Measurements from ENCODE around the gene CFAP65.

Gene CFAP65

GRCh38 chr2:219001100-219001576, 40.2 kb downstream of the CFAP65 start:
- no peak overlapping the region for H3K4me3 ChIP-seq (ENCODE audit: low read length)
- no peak for TF ChIP-seq CTCF (conservative IDR thresholded peaks at IDR 0.05; ENCODE audit: low read length)
- DNase-seq (ENCODE audit: low read depth): no peak

- TF ChIP-seq CTCF (conservative IDR thresholded peaks at IDR 0.05; ENCODE audit: low read length): no peak
- H3K4me3 ChIP-seq (ENCODE audit: low read length): no peak overlapping the region
- DNase-seq (ENCODE audit: low read depth): no peak
Measured at GRCh38 chr2:219000569-219000960, 40.8 kb downstream of the CFAP65 start.

GRCh38 chr2:218999881-219000568, 41.3 kb downstream of the CFAP65 start:
- no peak overlapping the region for H3K4me3 ChIP-seq (ENCODE audit: low read length)
- no peak for DNase-seq (ENCODE audit: low read depth)
- no peak for TF ChIP-seq CTCF (conservative IDR thresholded peaks at IDR 0.05; ENCODE audit: low read length)

- TF ChIP-seq CTCF (conservative IDR thresholded peaks at IDR 0.05; ENCODE audit: low read length): no peak
- DNase-seq (ENCODE audit: low read depth): no peak
- H3K4me3 ChIP-seq (ENCODE audit: low read length): no peak overlapping the region
Measured at GRCh38 chr2:218999021-218999880, 42.1 kb downstream of the CFAP65 start.

- no peak for DNase-seq (ENCODE audit: low read depth)
- no peak for TF ChIP-seq CTCF (conservative IDR thresholded peaks at IDR 0.05; ENCODE audit: low read length)
- no peak overlapping the region for H3K4me3 ChIP-seq (ENCODE audit: low read length)
Measured at GRCh38 chr2:218998414-218999002, 42.8 kb downstream of the CFAP65 start.

GRCh38 chr2:218997731-218998130, 43.6 kb downstream of the CFAP65 start:
- DNase-seq (ENCODE audit: low read depth): no peak
- no peak for TF ChIP-seq CTCF (conservative IDR thresholded peaks at IDR 0.05; ENCODE audit: low read length)
- no peak overlapping the region for H3K4me3 ChIP-seq (ENCODE audit: low read length)

Data from AG10803 (cell line).